ENCODE data around the gene M1AP. TPM values are rescaled to one million over a fixed set of nuclear protein-coding genes. Genes with fewer than 3 reads are reported as not detected.

The M1AP gene
- total and polyA plus RNA-seq, 2 of the 8 experiments (the other 6 are each of a cell fraction or from before 2014, with no cell fraction given) = 4.8 TPM

GRCh38 chr2:74617122-74617521, 31.0 kb downstream of the M1AP start:
- Histone ChIP-seq H3K9ac (replicated peaks in 1 of 4; ENCODE audit: extremely low read depth in 1 of 4, low read depth in 3 of 4, low read length in 3 of 4) (no peak overlapping the region), H3K4ac (replicated peaks; ENCODE audit: insufficient read length, low read depth, low read length) (no peak overlapping the region), H2BK5ac (ENCODE audit: low read depth, low read length) (no peak overlapping the region), H2BK12ac (ENCODE audit: low read depth, low read length) (no peak overlapping the region), H3K27ac (ENCODE audit: low read depth, low read length) (no peak overlapping the region), H3K4me2 (ENCODE audit: insufficient read depth in 1 of 2, low read depth in 2 of 2, low read length in 2 of 2) (no peak overlapping the region), H2AFZ (ENCODE audit: low read length) (no peak overlapping the region), H3K14ac (ENCODE audit: insufficient read length) (no peak overlapping the region), H2BK120ac (replicated peaks; ENCODE audit: low read depth, low read length) (no peak overlapping the region), H2BK20ac (ENCODE audit: low read length) (no peak overlapping the region), H2BK15ac (ENCODE audit: low read length) (no peak overlapping the region), H3K23me2 (ENCODE audit: low read depth, low read length) (0 out of 2 replicates have a peak, but pooled peaks cover 1% of the 10 kb centered on the region), H3K4me1 (replicated peaks in 1 of 4; ENCODE audit: control insufficient read depth in 3 of 4, insufficient read depth in 4 of 4, low read length in 3 of 4) (no peaks in the 10 kb centered on the region), H4K5ac (ENCODE audit: insufficient read length, low read depth, low read length) (no peak overlapping the region), H3K79me2 (ENCODE audit: control insufficient read depth in 1 of 2, insufficient read depth in 2 of 2, low read length in 2 of 2) (no peaks in the 10 kb centered on the region), H4K20me1 (replicated peaks in 1 of 2; ENCODE audit: control insufficient read depth in 1 of 2, insufficient read depth in 2 of 2, low read length in 2 of 2) (no peaks in the 10 kb centered on the region), H3K27me3 (replicated peaks in 1 of 4; ENCODE audit: control insufficient read depth in 3 of 4, extremely low read depth in 1 of 4, insufficient read depth in 3 of 4, low read length in 3 of 4) (no peaks in the 10 kb centered on the region), H3K18ac (ENCODE audit: extremely low read depth, low read length) (no peak overlapping the region), H3K79me1 (ENCODE audit: low read depth, low read length) (no peaks in the 10 kb centered on the region), H4K8ac (ENCODE audit: extremely low read depth, insufficient read depth, low read length) (no peak overlapping the region), H3K9me3 (ENCODE audit: insufficient read depth in 2 of 2, low read depth in 1 of 2, low read length in 1 of 2) (no peaks in the 10 kb centered on the region), H3K56ac (replicated peaks; ENCODE audit: insufficient read length, low read depth, low read length) (no peak overlapping the region), H3K23ac (ENCODE audit: insufficient read length) (no peak overlapping the region), H3K36me3 (ENCODE audit: control insufficient read depth in 2 of 4, insufficient read depth in 4 of 4, low read length in 3 of 4) (no peaks in the 10 kb centered on the region), H2AK5ac (ENCODE audit: low read depth, low read length) (no peak overlapping the region), H3K4me3 (ENCODE audit: extremely low read depth in 1 of 4, insufficient read depth in 2 of 4, low read depth in 3 of 4, low read length in 4 of 4) (no peak overlapping the region), H4K91ac (replicated peaks; ENCODE audit: insufficient read length, low read length) (no peak overlapping the region)
- FAIRE-seq = no peak
- WGBS, 2 experiments (ENCODE audit: extremely low coverage in 1 of 2, insufficient coverage in 1 of 2, insufficient read length in 1 of 2, insufficient replicate concordance in 2 of 2, low coverage in 1 of 2, low lambda C conversion rate in 2 of 2, missing lambda C conversion rate in 1 of 2) = 93% methylated on average over 3 of the region's 3 CpGs; no CpG with 5 or more reads in 1 of the 2 experiments
- ChIA-PET POLR2A (ENCODE audit: partially characterized antibody) (interaction anchor here (1.1 kb wide), 1 partner anchor 10 kb away, joined by 3 read pairs; no protein-coding TSS in a partner anchor), CTCF (ENCODE audit: partially characterized antibody) (interaction anchor here (1.1 kb wide), 1 partner anchor 46 kb away, joined by 3 read pairs; no protein-coding TSS in a partner anchor)
- TF ChIP-seq, protein P1, sequence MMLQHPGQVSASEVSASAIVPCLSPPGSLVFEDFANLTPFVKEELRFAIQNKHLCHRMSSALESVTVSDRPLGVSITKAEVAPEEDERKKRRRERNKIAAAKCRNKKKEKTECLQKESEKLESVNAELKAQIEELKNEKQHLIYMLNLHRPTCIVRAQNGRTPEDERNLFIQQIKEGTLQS (IDR thresholded peaks at IDR 0.05; ENCODE audit: insufficient read depth, low read depth, low read length) = no peak
- no peak for TF ChIP-seq ASH2L (IDR thresholded peaks at IDR 0.05; ENCODE audit: low read length)
- no peak for DNase-seq (ENCODE audit: low read depth in 1 of 2, low spot score in 2 of 2)
